ENCODE measurements around the gene IL3RA.
"Not testable (repeated sequence)": the region's sequence is repeated elsewhere in the genome, so short reads cannot be mapped to it uniquely, and the experiment has no call there.

IL3RA gene

GRCh38 chrX:1423215-1423614 is 86.6 kb downstream of the IL3RA start:
- no peak for DNase-seq (ENCODE audit: low read depth, low spot score)

- DNase-seq (ENCODE audit: low read depth, low spot score) = no peak
Observed at GRCh38 chrX:1424147-1424851, 87.7 kb downstream of the IL3RA start.

- no peak for DNase-seq (ENCODE audit: low read depth, low spot score)
Observed at GRCh38 chrX:1425381-1425780, 88.8 kb downstream of the IL3RA start.

GRCh38 chrX:1426321-1426720 is 89.7 kb downstream of the IL3RA start:
- DNase-seq (ENCODE audit: low read depth, low spot score) = not testable (repeated sequence)

- no peak for DNase-seq (ENCODE audit: low read depth, low spot score)
Observed at GRCh38 chrX:1427756-1428155, 91.2 kb downstream of the IL3RA start.

GRCh38 chrX:1430451-1430850 is 93.9 kb downstream of the IL3RA start:
- DNase-seq (ENCODE audit: low read depth, low spot score) = no peak
